Measurements from ENCODE around the gene NDUFA13.

Gene NDUFA13

GRCh38 chr19:19513682-19514081 is 2.3 kb upstream of the NDUFA13 start:
- no peak for DNase-seq

- DNase-seq: no peak
These were observed 1.8 kb upstream of the NDUFA13 start for GRCh38 chr19:19514215-19514657.

GRCh38 chr19:19514881-19515641 is 964 bp upstream of the NDUFA13 start, which contains the start of gene TSSK6:
TSSK6 (minus strand) TSS chr19:19515548; CDS start chr19:19515427, 121 bp downstream.
- DNase-seq: no peak

- no peak for DNase-seq
These were observed 1.2 kb downstream of the NDUFA13 start for GRCh38 chr19:19517235-19517619.

GRCh38 chr19:19520989-19521388 is 5.0 kb downstream of the NDUFA13 start:
- no peak for DNase-seq

- no peak for DNase-seq
These were observed 7.2 kb downstream of the NDUFA13 start for GRCh38 chr19:19523177-19523576.

GRCh38 chr19:19524053-19524452 is 8.0 kb downstream of the NDUFA13 start:
- no peak for DNase-seq

GRCh38 chr19:19525611-19526380 is 9.8 kb downstream of the NDUFA13 start:
- DNase-seq: no peak

GRCh38 chr19:19526581-19527370 is 10.8 kb downstream of the NDUFA13 start:
- DNase-seq: no peak

- no peak for DNase-seq
These were observed 11.3 kb downstream of the NDUFA13 start for GRCh38 chr19:19527371-19527656.

- DNase-seq: no peak
These were observed 11.9 kb downstream of the NDUFA13 start for GRCh38 chr19:19527674-19528625.

GRCh38 chr19:19528721-19529490 is 12.9 kb downstream of the NDUFA13 start, which contains the start of gene YJEFN3:
YJEFN3 (plus strand) TSS chr19:19528911; CDS start chr19:19528933, 22 bp downstream.
- DNase-seq: no peak

GRCh38 chr19:19529783-19530422 is 13.9 kb downstream of the NDUFA13 start:
- no peak for DNase-seq

- no peak for DNase-seq
These were observed 14.4 kb downstream of the NDUFA13 start for GRCh38 chr19:19530423-19530804.

- no peak for DNase-seq
These were observed 14.9 kb downstream of the NDUFA13 start for GRCh38 chr19:19530889-19531288.

GRCh38 chr19:19531951-19532805 is 16.2 kb downstream of the NDUFA13 start:
- no peak for DNase-seq

- DNase-seq: no peak
These were observed 17.0 kb downstream of the NDUFA13 start for GRCh38 chr19:19532806-19533701.

GRCh38 chr19:19533841-19534240 is 17.8 kb downstream of the NDUFA13 start:
- DNase-seq: no peak

Data from kidney glomerular epithelial cell (primary cell).